Fibroblast of pulmonary artery (primary cell): Measurements from ENCODE around the gene ESM1.
A peak's percentile ranks its signal among the peaks of the same experiment; 100 is the strongest.

Source experiments
- DNase-seq: peaks from one replicate; pipeline ENCODE4 v3.0.0-alpha.2; 2010; ENCODE audit warnings: low read depth
- H3K4me3 ChIP-seq: replicated peaks from 2 replicates; pipeline ENCODE4 v1.5.1; 2011; ENCODE audit warnings: low read depth, mild to moderate bottlenecking, control low read depth, low read length, moderate library complexity
- CTCF ChIP-seq: IDR thresholded peaks from 2 replicates; pipeline ENCODE4 v1.5.1; 2011; ENCODE audit warnings: mild to moderate bottlenecking, control low read depth, low read length, inconsistent platforms; ENCODE audit errors: missing control alignments

Gene ESM1

GRCh38 chr5:54942064-54942778, 43.2 kb downstream of the ESM1 start:
- no peak overlapping the region for H3K4me3 ChIP-seq
- no peak for TF ChIP-seq CTCF
- peak; percentile 31 for DNase-seq

- no peak overlapping the region for H3K4me3 ChIP-seq
- no peak for TF ChIP-seq CTCF
- peak; percentile 4 for DNase-seq
These were observed 49.2 kb downstream of the ESM1 start for GRCh38 chr5:54936201-54936600.

GRCh38 chr5:54932789-54933188, 52.6 kb downstream of the ESM1 start:
- no peak overlapping the region for H3K4me3 ChIP-seq
- no peak for TF ChIP-seq CTCF
- no peak for DNase-seq

GRCh38 chr5:54930736-54931135, 54.7 kb downstream of the ESM1 start:
- no peak for DNase-seq
- no peak overlapping the region for H3K4me3 ChIP-seq
- no peak for TF ChIP-seq CTCF
